Esophagus squamous epithelium (tissue), 5 donors: ENCODE measurements around the gene PSENEN. TPM values are rescaled to one million over a fixed set of nuclear protein-coding genes. Genes with fewer than 3 reads are reported as not detected.

Experiments used
- DNase-seq: peaks from one replicate; lab custom pipeline; 2025; lab: John Stamatoyannopoulos, UW
- H3K27ac ChIP-seq, 4 donors: fragments of 200-600 bp; sonication (generic); one replicate each; pipeline ENCODE4 v1.5.1; 2016 to 2019; ENCODE audit warnings: mild to moderate bottlenecking in 1 of 4
- H3K27me3 ChIP-seq, 4 donors: fragments of 200-600 bp; sonication (generic); 1 replicate in 3 of 4; 2 replicates in 1 of 4; pipeline versions ENCODE4 v1.5.1 to v1.6.0; 2017 to 2021; ENCODE audit warnings: antibody characterized with exemption in 1 of 4
- H3K36me3 ChIP-seq, 3 donors: fragments of 200-600 bp; sonication (generic); one replicate each; pipeline ENCODE4 v1.5.1; 2016 to 2019
- H3K4me1 ChIP-seq, 3 donors: fragments of 200-600 bp; sonication (generic); one replicate each; pipeline ENCODE4 v1.5.1; 2017 to 2019
- H3K4me3 ChIP-seq, 4 donors: fragments of 200-600 bp; sonication (generic); 1 replicate in 3 of 4; 2 replicates in 1 of 4; pipeline ENCODE4 v1.5.1; 2016 to 2019; ENCODE audit warnings: mild to moderate bottlenecking in 2 of 4, moderate library complexity in 1 of 4
- H3K9me3 ChIP-seq, 3 donors: fragments of 200-600 bp; sonication (generic); one replicate each; pipeline ENCODE4 v1.5.1; 2016 to 2019
- POLR2A ChIP-seq, 4 donors: fragments of 450-650 bp; IDR thresholded peaks; one replicate each; pipeline ENCODE4 v1.6.1; 2017; ENCODE audit warnings: antibody characterized with exemption in 4 of 4, mild to moderate bottlenecking in 4 of 4, moderate library complexity in 3 of 4
- WGBS, 2 donors: methylation state at CpG; one replicate each; pipeline ENCODE4 v1.1.5; 2018; 5-methylcytosine and 5-hydroxymethylcytosine counted together
- intact Hi-C: fragments of 100-400 bp; cut with DNase I; formaldehyde crosslinking; loops from one replicate; pipeline ENCODE4 v1.15.0; 2022
- total RNA-seq, 4 donors: library from RNA; depleted of rRNA; stranded (reverse); fragments of >200 nt; gene quantifications; one replicate each; pipeline ENCODE4 v1.1.0, GENCODE V29; 2016
- TF ChIP-seq, protein P1 (sequence below), 6 experiments: fragments of 450-650 bp in 4 of 6; fragments of 200-600 bp in 2 of 6; sonication (generic) in 2 of 6; IDR thresholded peaks; one replicate each; pipeline ENCODE4 v1.5.1; 2016 to 2019; ENCODE audit warnings: antibody characterized with exemption in 6 of 6, mild to moderate bottlenecking in 4 of 6, moderate library complexity in 4 of 6
- donor health status: DM: yes; HTN: yes; CAD: no.

The PSENEN gene
- total RNA-seq, 4 donors from 2014 or later: 23.3 to 33.9 (median 32.3) TPM

DNA sequence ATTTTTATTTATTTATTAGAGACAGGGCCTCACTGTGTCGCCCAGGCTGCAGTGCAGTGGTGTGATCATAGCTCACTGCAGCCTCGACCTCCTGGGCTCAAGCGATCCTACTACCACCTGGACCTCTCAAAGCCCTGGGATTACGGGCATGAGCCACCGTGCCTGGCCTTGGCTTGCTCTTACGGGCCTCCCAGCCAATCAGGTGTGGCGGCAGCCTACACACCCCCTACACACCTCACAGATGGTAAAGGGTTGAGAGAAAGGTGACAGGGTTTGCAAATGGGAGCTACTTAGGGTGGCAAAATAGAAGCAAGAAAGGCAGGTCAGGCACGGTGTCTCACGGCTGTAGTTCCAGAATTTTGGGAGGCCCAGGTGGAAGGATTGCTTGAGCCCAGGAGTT, 42.1 kb upstream of the PSENEN start:
- no peak for TF ChIP-seq POLR2A (IDR thresholded peaks at IDR 0.05)
- TF ChIP-seq, protein P1, sequence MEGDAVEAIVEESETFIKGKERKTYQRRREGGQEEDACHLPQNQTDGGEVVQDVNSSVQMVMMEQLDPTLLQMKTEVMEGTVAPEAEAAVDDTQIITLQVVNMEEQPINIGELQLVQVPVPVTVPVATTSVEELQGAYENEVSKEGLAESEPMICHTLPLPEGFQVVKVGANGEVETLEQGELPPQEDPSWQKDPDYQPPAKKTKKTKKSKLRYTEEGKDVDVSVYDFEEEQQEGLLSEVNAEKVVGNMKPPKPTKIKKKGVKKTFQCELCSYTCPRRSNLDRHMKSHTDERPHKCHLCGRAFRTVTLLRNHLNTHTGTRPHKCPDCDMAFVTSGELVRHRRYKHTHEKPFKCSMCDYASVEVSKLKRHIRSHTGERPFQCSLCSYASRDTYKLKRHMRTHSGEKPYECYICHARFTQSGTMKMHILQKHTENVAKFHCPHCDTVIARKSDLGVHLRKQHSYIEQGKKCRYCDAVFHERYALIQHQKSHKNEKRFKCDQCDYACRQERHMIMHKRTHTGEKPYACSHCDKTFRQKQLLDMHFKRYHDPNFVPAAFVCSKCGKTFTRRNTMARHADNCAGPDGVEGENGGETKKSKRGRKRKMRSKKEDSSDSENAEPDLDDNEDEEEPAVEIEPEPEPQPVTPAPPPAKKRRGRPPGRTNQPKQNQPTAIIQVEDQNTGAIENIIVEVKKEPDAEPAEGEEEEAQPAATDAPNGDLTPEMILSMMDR (IDR thresholded peaks at IDR 0.05): no peak
- H3K9me3 ChIP-seq: no peaks in the 10 kb centered on the region
- H3K4me3 ChIP-seq: no peak overlapping the region
- DNase-seq: no peak
- intact Hi-C loops: no loop called here
- H3K4me1 ChIP-seq: peaks cover 3 to 38% (median 11%) of the 10 kb centered on the region in 3 donors
- H3K27ac ChIP-seq: peak overlapping the region in 1 of 4 donors; percentile 52
- no peaks in the 10 kb centered on the region for H3K36me3 ChIP-seq
- H3K27me3 ChIP-seq: peaks cover 0 to 8% (median 0%) of the 10 kb centered on the region in 4 donors
- WGBS, 2 donors: 49 to 60% methylated on average over 1 to 8 of the region's 9 CpGs

DNA sequence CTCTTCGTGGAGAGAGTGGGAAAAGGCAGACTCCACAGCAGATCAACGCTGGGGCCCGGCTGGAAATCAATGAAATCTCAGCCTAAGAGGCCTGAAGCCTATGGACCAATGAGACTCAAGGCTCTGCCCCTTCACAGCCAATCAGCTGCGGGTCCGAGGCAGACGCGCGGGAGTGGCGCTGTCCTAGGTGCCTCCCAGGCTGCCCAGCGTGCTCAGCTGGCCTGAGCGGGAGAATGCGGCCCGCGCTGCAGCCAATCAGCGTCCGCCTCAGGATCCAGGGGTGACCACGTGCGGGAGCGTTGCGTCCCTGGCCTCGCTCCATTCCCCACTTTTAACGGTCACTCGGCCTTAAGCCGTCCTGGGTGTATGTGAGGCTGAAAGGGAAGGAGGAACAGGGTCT, 41.2 kb upstream of the PSENEN start, which contains the start of gene ZBTB32:
TSS of gene ZBTB32 (plus strand) at position 341 of the 400 bp plus-strand sequence. CDS start 10,069 bp downstream, outside the sequence.
- H3K36me3 ChIP-seq: no peaks in the 10 kb centered on the region
- DNase-seq: no peak
- 47 to 54% methylated on average over 3 to 10 of the region's 24 CpGs for WGBS, 2 donors
- no peak for TF ChIP-seq POLR2A (IDR thresholded peaks at IDR 0.05)
- TF ChIP-seq, protein P1 (IDR thresholded peaks at IDR 0.05): no peak
- no peak within 1 kb of the TSS for H3K4me3 ChIP-seq
- intact Hi-C loops: no loop called here
- peaks cover 3 to 46% (median 11%) of the 10 kb centered on the region in 3 donors for H3K4me1 ChIP-seq
- H3K9me3 ChIP-seq: no peaks in the 10 kb centered on the region
- peaks cover 0 to 8% (median 0%) of the 10 kb centered on the region in 4 donors for H3K27me3 ChIP-seq
- H3K27ac ChIP-seq: no peak within 1 kb of the TSS

DNA sequence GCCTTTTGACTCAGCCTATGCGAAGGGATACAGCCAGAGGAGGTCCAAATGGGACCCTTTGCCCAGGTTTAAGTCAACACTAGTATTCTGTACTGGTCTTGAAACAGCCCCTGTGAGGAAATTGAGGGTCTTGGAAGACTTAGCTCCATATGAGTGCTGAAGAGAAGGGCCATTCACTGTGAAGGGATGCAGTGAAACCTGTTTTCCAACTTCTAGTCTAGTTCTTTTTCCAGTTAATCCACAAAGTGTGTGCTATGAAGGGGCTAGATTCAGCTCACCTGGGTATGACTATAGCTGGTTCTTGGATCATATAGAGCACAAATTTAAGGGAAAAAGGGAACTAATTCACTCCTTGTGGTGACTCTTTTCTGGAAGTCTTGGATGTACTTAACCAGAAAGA, 37.1 kb upstream of the PSENEN start:
- 100% methylated on average over 1 of the region's 1 CpG; no CpG with 5 or more reads in 1 of the 2 donors for WGBS, 2 donors
- intact Hi-C loops: no loop called here
- DNase-seq: no peak

DNA sequence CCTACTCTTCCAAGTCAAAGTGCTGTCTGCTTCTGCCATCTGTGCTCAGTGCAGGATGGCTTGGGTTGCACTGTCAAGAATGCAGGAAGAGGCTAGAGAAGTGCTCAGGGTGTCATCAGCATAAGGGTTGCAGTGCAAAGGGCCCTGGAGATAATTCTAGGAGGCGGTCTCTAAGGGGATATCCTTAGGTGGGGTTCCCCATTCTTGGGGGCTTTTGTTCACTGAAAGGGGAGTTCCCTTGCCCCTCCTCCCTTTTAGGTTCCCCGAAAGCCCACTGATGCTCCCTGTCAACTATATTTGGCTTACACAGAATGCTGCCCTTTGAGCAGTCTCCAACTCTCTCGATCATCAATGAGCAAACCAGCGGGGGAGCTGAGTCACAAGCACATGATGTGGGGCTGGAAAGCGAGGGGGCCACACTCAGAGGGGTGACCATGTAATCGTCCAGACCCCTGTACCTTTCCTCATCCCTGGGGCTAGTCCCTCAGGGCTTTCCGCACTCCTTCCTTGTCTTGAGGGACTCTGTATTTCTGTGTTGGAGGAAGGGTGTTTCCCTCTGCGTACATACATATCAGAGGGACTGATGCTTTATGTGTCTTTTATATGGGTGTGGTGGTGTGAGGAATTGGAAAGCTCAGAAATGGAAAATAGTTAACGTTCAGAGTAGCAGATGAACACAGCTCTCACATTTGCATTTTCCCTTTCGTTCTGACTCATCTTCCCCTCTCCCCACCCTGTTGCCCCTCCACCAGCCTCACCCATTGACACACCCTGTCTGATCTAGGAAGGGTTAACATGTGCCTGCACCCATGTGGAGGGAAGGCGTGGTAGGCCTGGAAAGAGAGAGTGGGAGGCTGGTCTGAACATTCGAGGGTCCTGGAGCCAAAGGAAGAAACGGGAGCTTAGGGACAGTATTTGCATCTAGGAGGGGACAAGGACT, 34.4 kb upstream of the PSENEN start:
- 40 to 47% methylated on average over 12 of the region's 13 CpGs for WGBS, 2 donors
- Histone ChIP-seq H3K27me3 (no peaks in the 10 kb centered on the region), H3K9me3 (no peaks in the 10 kb centered on the region), H3K4me1 (peaks cover 10 to 59% (median 10%) of the 10 kb centered on the region in 3 donors), H3K4me3 (no peak overlapping the region), H3K36me3 (no peaks in the 10 kb centered on the region), H3K27ac (peak overlapping the region in 1 of 4 donors; percentile 24)
- intact Hi-C loops: loop anchor here (10.0 kb wide), 1 partner anchor 166 kb away; the partner anchor contains the start of gene TMEM147
- TF ChIP-seq POLR2A (IDR thresholded peaks at IDR 0.05): no peak
- TF ChIP-seq, protein P1 (IDR thresholded peaks at IDR 0.05): no peak
- no peak for DNase-seq

More for the DNA sequence above, 37.1 kb upstream of the PSENEN start:
- TF ChIP-seq, protein P1 (IDR thresholded peaks at IDR 0.05): no peak
- no peak for TF ChIP-seq POLR2A (IDR thresholded peaks at IDR 0.05)
- H3K36me3 ChIP-seq: no peaks in the 10 kb centered on the region
- no peak overlapping the region for H3K27ac ChIP-seq
- H3K27me3 ChIP-seq: peaks cover 0 to 3% (median 0%) of the 10 kb centered on the region in 4 donors
- H3K9me3 ChIP-seq: no peaks in the 10 kb centered on the region
- no peak overlapping the region for H3K4me3 ChIP-seq
- H3K4me1 ChIP-seq: peaks cover 0 to 52% (median 0%) of the 10 kb centered on the region in 3 donors
